CD4-positive, alpha-beta T cell treated with Interleukin-2 at 100 ng/mL for 4 hours (primary cell): ENCODE measurements around the gene KLHL10.
"Not testable (repeated sequence)": the region's sequence is repeated elsewhere in the genome, so short reads cannot be mapped to it uniquely, and the experiment has no call there.

ENCODE experiments used
- DNase-seq: peaks from one replicate; pipeline ENCODE4 v3.0.0-alpha.2; 2020; ENCODE audit warnings: low spot score

Gene KLHL10

DNA sequence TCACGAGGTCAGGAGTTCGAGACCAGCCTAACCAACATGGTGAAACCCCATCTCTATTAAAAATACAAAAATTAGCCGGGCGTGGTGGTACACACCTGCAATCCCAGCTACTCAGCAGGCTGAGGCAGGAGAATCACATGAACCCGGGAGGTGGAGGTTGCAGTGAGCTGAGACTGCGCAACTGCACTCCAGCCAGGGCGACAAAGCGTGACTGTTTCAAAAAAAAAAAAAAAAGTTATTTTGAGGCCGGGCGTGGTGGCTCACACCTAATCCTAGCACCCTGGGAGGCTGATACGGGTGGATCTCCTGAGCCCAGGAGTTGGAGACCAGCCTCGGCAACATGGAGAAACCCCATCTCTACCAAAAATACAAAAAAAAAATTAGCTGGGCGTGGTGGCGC, 13.8 kb downstream of the KLHL10 start:
- not testable (repeated sequence) for DNase-seq

DNA sequence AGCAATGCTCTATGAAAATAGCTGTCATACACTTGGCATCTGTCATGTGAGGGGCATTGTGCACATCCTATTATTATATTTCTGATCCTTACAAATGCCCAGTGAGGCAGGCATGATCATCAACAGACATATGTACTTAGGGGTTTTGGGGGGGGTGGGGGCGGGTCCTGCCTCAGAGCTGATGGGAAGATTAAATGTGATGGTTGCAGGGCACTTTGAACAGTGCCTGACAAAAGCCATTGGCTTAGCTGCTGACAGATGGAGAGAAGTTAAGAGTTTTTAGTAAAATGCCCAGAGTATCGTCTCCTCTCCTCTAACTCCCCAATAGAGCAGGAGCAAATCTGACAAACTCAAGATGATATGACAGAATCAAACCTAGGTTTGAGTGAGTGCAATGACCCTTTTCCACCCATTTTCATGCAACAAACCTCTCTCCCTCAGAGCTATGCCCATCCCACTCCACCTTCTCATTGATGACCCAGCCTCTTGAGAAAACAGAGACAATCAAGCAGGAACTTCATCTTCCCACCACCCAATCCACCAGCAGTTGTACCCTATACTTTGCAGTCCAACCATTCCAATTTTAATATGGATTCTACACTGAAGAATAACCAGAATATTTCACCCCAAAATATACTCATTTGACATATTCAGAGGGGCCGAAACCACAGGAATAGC, 22.8 kb downstream of the KLHL10 start:
- DNase-seq = no peak

DNA sequence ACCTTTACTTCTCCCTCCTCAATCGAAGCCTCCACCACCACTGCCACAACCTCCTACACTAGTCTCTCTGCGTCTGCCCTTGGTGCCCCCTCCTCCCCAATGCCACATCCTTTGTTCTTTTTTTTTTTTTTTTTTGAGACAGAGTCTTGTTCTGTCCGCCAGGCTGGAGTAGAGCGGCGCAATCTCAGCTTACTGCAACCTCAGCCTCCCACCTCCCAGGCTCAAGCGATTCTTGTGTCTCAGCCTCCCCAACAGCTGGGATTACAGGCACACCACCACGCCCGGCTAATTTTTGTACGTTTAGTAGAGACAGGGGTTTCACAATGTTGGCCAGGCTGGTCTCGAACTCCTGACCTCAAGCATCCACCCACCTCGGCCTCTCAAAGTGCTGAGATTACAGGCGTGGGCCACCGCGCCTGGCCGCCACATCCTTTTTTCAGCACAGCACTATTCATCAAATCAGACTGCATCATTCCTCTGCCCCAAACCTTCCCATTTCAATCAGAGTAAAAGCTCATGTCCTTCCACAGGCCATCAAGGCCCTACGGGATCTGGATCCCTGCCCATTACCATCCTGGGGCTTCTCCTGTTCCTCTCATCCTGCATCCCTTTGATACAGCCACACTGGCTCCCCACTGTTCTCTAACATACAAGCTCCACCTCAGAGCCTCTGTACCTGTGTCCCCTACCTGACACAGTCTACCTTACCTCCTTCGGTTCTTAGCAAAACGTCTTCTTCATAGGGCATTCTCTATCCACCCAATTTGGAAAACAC, 25.6 kb downstream of the KLHL10 start:
- peak; percentile 3 for DNase-seq

DNA sequence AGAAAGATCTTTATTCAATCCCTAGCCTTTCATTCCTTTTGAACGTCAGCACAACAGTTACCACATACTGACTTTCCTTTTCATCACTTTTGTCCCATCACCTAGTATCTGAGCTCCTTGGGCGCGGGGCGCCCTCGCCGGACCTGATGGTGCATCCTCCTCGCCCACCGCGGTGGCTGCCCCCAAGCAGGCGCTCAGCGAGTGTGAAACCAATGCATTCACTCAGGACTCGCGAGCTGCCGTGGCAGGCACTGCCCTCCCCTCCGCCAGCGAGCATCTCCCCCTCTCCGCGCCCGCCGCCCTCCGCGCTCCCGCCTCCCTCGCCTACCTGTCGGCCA, 26.8 kb downstream of the KLHL10 start:
- DNase-seq = no peak

DNA sequence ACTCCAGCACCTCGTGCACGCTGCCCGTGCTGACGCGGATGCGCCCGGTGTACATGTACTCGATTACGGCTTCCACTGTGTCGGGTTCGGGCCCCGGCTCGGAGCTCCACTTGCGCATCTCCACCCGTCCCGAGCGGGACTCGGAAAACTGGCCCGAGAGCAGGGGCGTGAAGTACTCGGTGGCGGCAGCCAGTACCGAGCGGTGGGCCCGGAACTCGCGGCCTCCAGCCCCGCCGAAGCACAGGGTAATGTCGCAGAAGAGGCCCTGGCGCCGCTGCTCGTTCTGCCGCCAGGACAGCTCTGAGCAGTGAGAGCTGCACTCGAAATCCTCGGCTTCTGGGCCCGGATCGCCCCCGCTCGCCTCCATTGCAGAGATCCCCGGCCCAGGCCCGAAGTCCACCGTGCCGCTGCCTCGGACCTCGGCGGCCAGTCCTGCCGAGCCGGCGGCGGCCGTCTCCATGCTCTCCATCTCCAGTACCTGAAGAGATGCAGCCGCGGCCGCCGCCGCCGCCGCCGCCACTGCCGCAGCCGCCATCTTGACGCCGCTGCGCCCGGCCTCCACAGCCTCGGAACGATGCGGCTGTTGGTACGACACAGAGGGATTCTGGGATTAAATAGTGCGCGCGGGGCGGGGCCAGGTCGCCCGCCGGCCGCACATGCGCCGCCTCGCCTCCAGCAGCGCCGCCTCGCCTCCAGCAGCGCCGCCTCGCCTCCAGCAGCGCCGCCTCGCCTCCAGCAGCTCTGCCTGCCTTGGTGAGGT, 27.4 kb downstream of the KLHL10 start, which contains the start of gene KLHL11:
Gene KLHL11 (minus strand): TSS at position 588 of the 760 bp plus-strand sequence. CDS start 53 bp downstream, at position 535.
- peak; percentile 86 for DNase-seq

DNA sequence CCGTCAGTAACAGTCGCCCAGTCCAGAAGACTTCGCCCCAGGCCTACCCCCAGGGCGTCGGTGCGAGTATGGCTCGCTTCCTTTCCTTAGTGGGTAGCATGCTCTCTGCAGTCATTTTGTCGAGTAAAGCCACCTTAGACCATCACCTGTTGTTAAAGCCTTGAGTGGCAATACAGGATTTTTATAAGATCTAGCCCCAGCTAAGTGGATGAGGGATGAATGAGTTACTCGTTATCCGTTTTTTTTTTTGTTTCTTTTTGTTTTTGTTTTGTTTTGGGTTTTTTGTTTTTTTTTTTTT, 27.9 kb downstream of the KLHL10 start:
- DNase-seq = no peak

DNA sequence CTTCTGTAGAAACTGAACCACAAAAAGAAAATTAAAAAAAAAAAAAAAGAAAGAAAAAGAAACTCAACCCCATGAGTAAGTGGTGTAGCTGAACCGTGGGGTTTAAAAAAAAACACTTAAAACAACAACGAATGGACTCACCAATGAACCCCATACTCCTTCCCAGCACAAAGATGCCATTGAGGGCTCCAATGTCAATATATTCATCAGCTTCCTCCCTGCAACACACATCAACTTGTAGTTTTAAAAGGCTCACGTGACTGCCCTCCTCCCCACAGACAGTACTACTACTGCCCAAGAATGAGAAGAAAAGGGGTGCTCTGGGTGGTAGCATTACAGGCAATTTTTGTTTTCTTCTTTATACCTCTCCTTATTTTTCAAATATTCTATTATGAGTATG, 30.9 kb downstream of the KLHL10 start:
- no peak for DNase-seq

DNA sequence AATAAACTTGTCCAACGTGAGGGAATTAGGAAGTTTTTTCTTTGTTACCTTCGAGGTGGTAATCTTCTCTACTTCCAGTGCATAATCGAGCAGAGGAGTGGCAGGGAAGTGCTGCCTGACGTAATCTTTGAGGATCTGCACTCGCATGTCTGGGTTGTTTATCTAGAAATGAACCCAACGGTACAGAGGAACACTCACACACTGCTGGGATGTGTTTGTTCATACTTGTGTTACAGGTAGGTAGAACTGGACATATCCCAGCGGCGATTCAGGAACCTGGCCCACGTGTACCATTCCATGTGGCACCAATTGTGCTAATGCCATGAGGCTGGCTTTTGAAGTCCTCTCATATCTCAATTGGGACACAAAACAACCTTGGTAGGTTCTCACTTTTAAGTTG, 31.8 kb downstream of the KLHL10 start:
- DNase-seq = no peak

DNA sequence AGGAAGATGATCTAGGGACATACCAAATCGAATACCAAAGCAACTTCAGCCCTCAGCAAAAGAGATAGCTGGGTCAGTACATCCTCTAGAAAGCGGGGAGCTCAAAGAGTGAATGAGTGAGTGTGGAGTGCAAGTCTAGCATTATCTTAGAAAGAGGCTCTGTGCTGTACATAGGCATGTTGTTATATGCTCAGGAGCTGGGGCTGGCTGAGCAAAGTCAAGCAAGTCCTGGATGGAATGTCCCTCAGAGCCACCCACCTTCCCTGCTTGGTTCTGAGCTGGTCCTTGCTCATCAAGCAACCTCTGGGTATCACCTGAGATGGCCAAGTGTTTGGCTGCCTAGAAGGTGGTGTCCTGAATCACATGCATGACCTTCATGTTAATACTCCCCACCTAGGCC, 32.5 kb downstream of the KLHL10 start:
- DNase-seq = no peak

DNA sequence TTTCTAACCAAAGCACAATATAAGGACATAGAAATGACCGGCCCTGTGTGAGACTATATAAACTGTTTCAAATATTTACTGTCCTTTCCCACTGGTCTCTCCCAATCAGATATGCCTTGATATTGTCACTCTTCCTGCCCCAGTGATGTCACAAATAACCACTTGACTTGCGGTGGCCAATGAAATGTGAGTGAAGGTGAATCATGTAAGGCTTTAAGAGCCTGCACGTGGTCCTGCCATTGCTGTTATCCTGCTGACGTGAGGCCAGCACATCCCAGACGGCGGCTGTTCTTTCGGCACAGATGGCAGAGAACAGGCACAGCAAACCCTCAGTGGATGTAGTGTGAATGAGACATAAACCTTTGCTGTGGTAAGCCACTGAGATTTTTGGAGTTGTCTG, 33.0 kb downstream of the KLHL10 start:
- no peak for DNase-seq

DNA sequence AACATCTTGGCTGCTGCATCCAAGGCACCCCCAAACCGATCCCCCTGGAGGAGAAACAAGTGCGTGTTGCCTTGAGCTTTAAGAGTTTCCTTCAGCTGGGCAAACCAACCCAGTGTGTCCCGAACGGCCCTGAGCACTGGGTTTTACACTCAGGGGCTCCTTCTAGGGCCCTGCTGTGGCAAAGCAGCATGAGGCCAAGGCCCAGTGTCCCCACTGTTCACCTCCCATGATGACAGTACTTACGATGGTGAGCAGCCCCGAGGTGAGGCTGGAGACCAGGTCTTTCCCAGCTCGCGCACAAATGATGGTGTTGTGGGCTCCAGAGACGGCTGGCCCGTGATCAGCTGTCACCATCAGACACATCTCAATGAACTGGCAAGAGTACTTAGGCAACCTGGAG, 34.2 kb downstream of the KLHL10 start:
- DNase-seq = no peak

DNA sequence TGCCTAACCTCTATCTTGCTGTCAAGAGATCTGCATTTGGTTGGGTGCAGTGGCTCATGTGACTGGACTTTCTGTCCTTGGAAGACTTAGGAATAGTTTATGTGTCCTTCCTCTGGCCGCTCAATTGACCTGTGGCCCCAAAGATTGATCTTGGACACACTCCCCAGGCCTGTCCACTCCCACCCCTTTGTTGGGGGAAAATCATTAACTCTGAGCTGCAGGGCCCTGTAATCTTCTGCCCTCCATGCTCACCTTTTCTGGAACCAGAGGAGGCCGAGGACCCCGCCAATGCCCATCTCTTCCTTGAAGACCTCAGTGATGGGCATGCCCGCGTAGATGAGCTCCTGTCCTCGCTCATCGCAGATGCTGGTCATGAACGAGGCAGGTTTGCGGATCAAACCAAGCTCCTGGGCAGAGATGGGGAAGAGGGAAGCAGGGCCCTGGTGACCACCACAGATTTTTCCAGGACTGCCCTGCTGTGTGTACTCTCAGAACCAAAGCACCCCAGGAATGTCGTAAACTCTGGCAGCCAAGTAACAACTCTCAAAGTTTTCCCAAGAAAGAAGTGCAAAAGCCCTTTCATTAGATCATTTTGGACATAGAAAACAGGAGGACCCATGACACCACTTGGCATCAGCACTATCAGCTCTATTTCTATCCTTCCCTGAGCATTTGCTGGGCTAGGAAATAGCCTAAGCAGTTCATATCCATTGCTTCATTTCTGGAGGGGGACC, 36.1 kb downstream of the KLHL10 start:
- DNase-seq = no peak

DNA sequence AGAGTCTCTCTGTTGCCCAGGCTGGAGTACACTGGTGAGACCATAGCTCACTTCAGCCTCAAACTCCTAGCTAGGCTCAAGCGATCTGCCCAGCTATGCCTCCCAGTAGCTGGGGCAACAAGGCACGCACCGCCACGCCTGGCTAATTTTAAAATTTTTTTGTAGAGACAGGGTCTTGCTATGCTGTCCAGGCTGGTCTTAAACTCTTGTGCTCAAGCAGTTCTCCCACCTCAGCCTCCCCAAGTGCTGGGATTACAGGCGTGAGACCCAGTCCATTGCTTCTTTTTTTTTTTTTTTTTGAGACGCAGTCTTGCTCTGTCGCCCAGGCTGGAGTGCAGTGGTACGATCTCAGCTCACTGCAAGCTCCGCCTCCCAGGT, 36.7 kb downstream of the KLHL10 start:
- DNase-seq = not testable (repeated sequence)

DNA sequence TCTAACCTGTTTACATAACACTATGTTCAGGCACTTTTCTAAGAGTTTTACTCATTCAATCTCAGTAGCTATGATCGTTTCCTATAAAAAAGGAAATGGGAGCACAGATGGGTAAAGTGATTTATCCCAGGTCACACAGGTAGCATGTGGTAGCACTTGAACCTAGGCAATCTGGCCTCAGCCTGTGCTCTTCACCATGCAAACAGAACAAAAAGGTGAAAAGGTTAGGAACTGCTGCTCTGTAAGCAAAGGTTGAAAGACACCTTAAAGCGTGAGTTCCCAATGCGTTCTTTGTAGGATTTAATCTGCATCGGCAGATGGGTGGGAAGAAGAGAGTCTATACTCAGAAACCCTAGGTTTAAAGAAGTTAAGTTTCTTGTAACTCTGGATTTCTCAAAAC, 42.5 kb downstream of the KLHL10 start:
- DNase-seq = no peak

DNA sequence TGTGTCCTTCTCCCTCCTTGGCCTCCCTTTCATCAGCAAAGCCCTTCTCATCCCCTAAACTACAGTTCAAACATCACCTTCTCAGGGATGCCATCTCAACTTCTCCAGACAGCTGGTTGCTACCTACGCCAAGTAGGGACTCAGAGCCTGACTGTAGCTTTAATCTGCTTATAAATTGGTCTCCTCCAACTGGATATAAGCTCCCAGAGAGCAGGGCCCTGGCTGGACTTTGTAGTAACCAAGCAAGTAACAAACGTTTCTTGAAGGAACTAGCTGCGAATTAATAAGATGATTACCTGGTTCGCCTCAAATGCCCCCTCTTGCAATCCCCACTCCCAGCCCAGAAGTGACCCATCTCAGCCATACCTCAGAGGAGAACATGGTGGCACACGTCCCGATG, 45.1 kb downstream of the KLHL10 start:
- no peak for DNase-seq

DNA sequence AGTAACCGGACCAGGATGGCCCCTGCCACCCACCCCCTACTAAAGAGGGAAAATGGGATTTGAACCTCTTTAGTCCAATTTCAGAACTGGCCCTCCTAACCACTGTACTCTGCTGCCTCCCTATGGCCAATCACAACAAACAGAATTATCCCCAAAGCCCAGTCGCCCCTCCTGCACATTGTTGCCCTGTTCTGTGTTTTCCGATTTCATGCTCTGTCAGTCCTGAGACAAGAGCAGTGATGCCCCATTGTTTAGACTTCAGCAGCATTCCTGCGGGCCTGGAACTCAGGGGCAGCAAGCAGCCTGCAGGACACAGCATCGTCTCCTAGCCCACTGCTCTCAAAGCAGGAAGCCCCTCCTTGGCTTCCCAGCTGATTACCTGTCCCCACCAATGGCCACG, 48.1 kb downstream of the KLHL10 start:
- no peak for DNase-seq

DNA sequence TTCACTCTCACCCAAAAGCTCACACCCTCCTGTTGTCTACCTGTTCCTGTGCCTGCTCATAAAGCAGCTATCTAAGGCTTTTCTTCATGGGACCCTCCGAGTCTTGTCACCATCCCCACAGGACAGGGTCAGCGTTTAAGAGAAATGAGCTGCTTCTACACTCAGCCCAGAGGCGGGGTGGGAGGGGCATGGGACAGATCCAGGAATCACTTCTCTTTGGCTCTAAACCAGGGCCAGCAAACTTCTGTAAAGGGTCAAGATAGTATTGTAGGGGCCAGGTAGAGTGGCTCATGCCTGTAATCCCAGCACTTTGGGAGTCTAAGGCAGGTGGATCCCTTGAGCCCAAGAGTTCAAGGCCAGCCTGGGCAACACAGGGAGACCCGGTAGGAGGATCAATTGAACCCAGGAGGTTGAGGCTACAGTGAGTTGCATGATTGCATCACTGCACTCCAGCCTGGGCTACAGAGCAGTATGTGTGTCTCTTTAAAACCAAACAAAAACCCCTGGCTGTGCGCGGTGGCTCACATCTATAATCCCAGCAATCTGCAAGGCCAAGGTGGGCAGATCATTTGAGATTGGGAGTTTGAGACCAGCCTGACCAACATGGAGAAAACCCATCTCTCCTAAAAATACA, 50.8 kb downstream of the KLHL10 start:
- no peak for DNase-seq

DNA sequence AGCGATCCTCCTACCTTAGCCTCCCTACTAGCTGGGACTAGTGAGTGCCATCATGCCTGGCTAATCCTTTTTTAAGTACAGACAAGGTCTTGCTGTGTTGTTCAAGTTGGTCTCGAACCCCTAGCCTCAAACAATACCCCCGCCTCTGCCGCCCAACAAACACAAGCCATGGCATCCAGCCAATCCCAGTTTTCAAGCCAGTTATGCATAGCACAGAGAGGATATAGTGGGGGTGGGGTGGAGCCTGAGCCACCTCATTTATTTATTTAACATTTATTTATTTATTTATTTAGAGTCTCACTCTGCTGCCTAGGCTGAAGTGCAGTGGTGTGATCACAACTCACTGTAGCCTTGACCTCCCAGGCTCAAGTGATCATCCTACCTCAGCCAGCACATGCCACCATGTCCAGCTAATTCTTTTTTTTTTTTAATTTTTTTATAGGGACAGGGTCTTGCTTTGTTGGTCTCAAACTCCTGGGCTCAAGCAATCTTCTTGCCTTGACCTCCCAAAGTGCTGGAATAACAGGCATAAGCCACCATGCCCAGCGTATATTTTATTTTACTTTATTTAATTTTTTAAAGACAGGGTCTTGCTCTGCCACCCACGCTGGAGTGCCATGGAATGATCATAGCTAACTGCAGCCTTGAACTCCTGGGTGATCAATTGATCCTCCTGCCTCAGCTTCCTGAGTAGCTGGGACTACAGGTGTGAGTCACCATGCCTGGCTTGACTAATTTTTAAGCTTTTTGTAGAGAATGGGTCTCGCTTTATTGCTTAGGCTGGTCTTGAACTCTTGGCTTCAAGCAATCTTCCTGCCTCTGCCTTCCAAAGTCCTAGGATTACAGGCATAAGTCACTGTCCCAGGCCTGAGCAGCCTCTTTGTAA, 53.8 kb downstream of the KLHL10 start:
- no peak for DNase-seq

DNA sequence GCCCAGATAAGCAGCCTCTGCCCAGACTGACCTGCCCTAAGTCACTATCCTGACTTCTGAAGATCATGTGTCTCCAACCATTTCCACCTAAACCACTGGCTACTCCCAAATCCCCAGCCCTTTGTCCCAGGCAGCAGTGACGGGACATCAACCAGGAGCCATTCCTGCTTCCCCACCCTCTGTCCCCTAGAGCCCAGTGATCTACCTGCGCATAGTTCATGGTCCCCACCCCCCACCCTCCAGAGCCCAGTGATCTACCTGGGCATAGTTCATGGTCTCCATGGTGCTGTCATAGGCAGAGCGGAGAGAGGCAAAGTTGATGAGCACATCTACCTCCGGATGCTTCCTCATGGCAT, 54.4 kb downstream of the KLHL10 start:
- DNase-seq = no peak

DNA sequence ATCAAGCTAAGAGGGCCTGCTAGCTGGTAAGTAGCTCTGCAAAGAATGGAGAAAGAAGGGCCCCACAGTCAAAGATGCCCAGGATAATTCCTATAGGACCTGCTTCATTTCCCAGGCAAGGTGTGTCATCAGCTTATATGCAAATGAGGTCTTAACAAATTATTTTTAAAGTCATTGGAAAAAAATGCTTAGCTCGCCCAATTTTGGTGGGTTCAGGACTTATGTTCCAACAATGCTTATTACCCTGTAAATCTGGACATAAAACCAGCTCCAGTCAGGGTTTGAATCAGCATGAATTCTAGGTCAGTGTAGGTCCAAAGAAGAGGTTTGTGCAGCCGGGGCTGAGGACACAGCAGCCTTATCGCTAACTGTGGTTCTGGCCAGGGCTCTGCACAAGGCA, 55.8 kb downstream of the KLHL10 start:
- DNase-seq = no peak

DNA sequence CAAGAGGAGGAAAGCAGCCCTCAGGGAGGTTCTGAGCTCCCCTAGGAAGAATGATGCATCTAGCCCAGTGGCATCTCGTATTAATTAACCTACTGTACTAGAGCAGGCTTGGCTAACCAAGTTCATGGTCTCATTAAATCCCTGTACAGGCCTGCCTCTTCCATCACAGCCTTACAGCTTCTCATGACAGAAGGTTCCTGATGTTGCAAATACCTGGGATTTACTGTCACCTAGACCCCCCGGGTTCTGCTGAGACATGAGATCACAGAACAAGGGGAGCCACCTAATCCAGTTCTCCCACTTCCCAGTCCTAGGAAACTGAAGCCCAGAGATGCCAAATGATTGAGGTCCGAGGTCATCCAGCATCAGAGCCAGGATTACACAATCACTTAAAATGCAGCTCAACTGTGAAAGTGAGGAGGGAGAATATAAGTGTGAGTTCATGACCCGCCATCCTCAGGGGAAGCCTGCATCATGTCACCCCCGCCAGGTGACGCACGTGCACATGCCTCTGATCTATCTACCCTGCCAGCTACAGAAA, 57.2 kb downstream of the KLHL10 start:
- DNase-seq = no peak
